ENCODE measurements around the gene CLASP1.

CLASP1 gene

DNA sequence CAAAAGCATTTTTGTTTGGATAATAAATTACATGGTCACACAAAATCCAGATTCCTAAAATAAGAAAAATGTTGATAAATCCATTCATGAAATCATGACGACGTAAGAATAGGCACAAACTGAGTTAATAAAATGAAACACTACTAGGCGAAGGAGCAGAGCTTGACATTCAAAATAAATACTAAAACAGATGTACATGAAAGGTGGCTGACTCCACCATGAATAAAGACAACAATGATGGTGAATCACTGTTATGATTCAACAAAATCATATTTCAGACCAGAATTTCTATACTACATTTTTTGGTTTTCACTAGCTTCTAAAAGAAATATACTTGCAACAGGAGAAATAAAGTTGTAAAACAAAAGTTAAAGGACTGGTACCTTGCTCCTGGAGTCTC lies 240.6 kb downstream of the CLASP1 start:
- Histone ChIP-seq H3K56ac (ENCODE audit: low read length) (no peak overlapping the region), H3K23ac (ENCODE audit: low read length) (no peak overlapping the region), H3K27me3 (ENCODE audit: insufficient read depth, low read length, poor library complexity) (no peaks in the 10 kb centered on the region), H3K79me2 (ENCODE audit: control insufficient read depth, insufficient read depth, low read length) (no peaks in the 10 kb centered on the region), H2BK120ac (ENCODE audit: low read depth, low read length) (no peak overlapping the region), H2BK5ac (ENCODE audit: low read length) (no peak overlapping the region), H3K9ac (ENCODE audit: low read length) (no peak overlapping the region), H3K4me1 (ENCODE audit: control insufficient read depth, low read depth, low read length) (no peaks in the 10 kb centered on the region), H3K27ac (ENCODE audit: low read depth, low read length) (no peak overlapping the region), H3K18ac (ENCODE audit: low read length) (no peak overlapping the region), H3K36me3 (ENCODE audit: control insufficient read depth, insufficient read depth, low read length) (peaks cover 2% of the 10 kb centered on the region), H2AK5ac (ENCODE audit: low read length) (no peak overlapping the region), H4K5ac (ENCODE audit: low read length) (no peak overlapping the region), H3K4me2 (ENCODE audit: low read length) (no peak overlapping the region), H2BK15ac (replicated peaks; ENCODE audit: low read depth) (no peak overlapping the region), H3K4me3 (ENCODE audit: low read length) (no peak overlapping the region), H4K8ac (ENCODE audit: low read depth, low read length) (no peak overlapping the region), H3K4ac (ENCODE audit: low read depth, low read length) (no peak overlapping the region), H3K79me1 (ENCODE audit: low read length) (no peaks in the 10 kb centered on the region)
- no peak for DNase-seq
- WGBS (ENCODE audit: extremely low coverage, insufficient coverage, low lambda C conversion rate): no CpG with 5 or more reads among the region's 3 CpGs

- H4K8ac ChIP-seq (ENCODE audit: low read depth, low read length): no peak overlapping the region
- H3K36me3 ChIP-seq (ENCODE audit: control insufficient read depth, insufficient read depth, low read length): peaks cover 2% of the 10 kb centered on the region
- no peaks in the 10 kb centered on the region for H3K4me1 ChIP-seq (ENCODE audit: control insufficient read depth, low read depth, low read length)
- no peak for DNase-seq
- H3K18ac ChIP-seq (ENCODE audit: low read length): no peak overlapping the region
- no peak overlapping the region for H3K4me3 ChIP-seq (ENCODE audit: low read length)
- H4K5ac ChIP-seq (ENCODE audit: low read length): no peak overlapping the region
- no peak overlapping the region for H2BK120ac ChIP-seq (ENCODE audit: low read depth, low read length)
- no CpG with 5 or more reads among the region's 6 CpGs for WGBS (ENCODE audit: extremely low coverage, insufficient coverage, low lambda C conversion rate)
- H3K4ac ChIP-seq (ENCODE audit: low read depth, low read length): no peak overlapping the region
- no peak overlapping the region for H3K56ac ChIP-seq (ENCODE audit: low read length)
- no peak overlapping the region for H3K27ac ChIP-seq (ENCODE audit: low read depth, low read length)
- no peak overlapping the region for H3K9ac ChIP-seq (ENCODE audit: low read length)
- no peak overlapping the region for H3K4me2 ChIP-seq (ENCODE audit: low read length)
- H3K79me2 ChIP-seq (ENCODE audit: control insufficient read depth, insufficient read depth, low read length): no peaks in the 10 kb centered on the region
- no peak overlapping the region for H2AK5ac ChIP-seq (ENCODE audit: low read length)
- H2BK5ac ChIP-seq (ENCODE audit: low read length): no peak overlapping the region
- H3K27me3 ChIP-seq (ENCODE audit: insufficient read depth, low read length, poor library complexity): no peaks in the 10 kb centered on the region
- H2BK15ac ChIP-seq (replicated peaks; ENCODE audit: low read depth): no peak overlapping the region
- no peak overlapping the region for H3K23ac ChIP-seq (ENCODE audit: low read length)
- H3K79me1 ChIP-seq (ENCODE audit: low read length): no peaks in the 10 kb centered on the region
Measured at GRCh38 chr2:121405233-121405632, 244.0 kb downstream of the CLASP1 start.

GRCh38 chr2:121400201-121400600 lies 249.1 kb downstream of the CLASP1 start:
- Histone ChIP-seq H3K27ac (ENCODE audit: low read depth, low read length) (no peak overlapping the region), H2BK120ac (ENCODE audit: low read depth, low read length) (no peak overlapping the region), H3K4me3 (ENCODE audit: low read length) (no peak overlapping the region), H4K5ac (ENCODE audit: low read length) (no peak overlapping the region), H4K8ac (ENCODE audit: low read depth, low read length) (no peak overlapping the region), H3K79me1 (ENCODE audit: low read length) (no peaks in the 10 kb centered on the region), H2BK5ac (ENCODE audit: low read length) (no peak overlapping the region), H3K79me2 (ENCODE audit: control insufficient read depth, insufficient read depth, low read length) (no peaks in the 10 kb centered on the region), H3K27me3 (ENCODE audit: insufficient read depth, low read length, poor library complexity) (no peaks in the 10 kb centered on the region), H3K23ac (ENCODE audit: low read length) (no peak overlapping the region), H3K4ac (ENCODE audit: low read depth, low read length) (no peak overlapping the region), H3K36me3 (ENCODE audit: control insufficient read depth, insufficient read depth, low read length) (no peaks in the 10 kb centered on the region), H3K4me1 (ENCODE audit: control insufficient read depth, low read depth, low read length) (no peaks in the 10 kb centered on the region), H2AK5ac (ENCODE audit: low read length) (no peak overlapping the region), H3K56ac (ENCODE audit: low read length) (no peak overlapping the region), H2BK15ac (replicated peaks; ENCODE audit: low read depth) (no peak overlapping the region), H3K4me2 (ENCODE audit: low read length) (no peak overlapping the region), H3K18ac (ENCODE audit: low read length) (no peak overlapping the region), H3K9ac (ENCODE audit: low read length) (no peak overlapping the region)
- WGBS (ENCODE audit: extremely low coverage, insufficient coverage, low lambda C conversion rate): no CpG with 5 or more reads among the region's 5 CpGs
- DNase-seq: no peak

DNA sequence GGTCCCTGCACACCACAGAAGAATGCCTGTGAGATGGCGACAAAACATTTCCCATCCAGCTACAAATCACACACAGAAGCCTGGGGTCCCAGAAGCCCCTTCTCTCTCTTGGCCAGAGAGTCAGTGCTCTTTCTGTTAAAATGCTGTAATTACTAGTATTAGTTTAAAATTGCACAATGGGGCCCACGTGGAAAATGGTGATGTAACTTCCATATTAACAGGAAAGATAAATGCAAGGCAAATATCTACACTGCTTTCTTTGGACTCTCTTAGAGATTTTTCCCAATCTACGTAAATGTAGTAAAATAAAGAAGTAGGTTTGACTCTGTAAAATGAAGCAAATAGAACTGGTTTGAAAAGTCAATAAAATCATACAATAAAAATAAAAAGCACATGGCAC lies 250.4 kb downstream of the CLASP1 start:
- DNase-seq: no peak
- no peaks in the 10 kb centered on the region for H3K79me1 ChIP-seq (ENCODE audit: low read length)
- no peaks in the 10 kb centered on the region for H3K4me1 ChIP-seq (ENCODE audit: control insufficient read depth, low read depth, low read length)
- H4K5ac ChIP-seq (ENCODE audit: low read length): no peak overlapping the region
- H3K4ac ChIP-seq (ENCODE audit: low read depth, low read length): no peak overlapping the region
- no peak overlapping the region for H2BK5ac ChIP-seq (ENCODE audit: low read length)
- H3K4me2 ChIP-seq (ENCODE audit: low read length): no peak overlapping the region
- no peak overlapping the region for H4K8ac ChIP-seq (ENCODE audit: low read depth, low read length)
- no peak overlapping the region for H2BK15ac ChIP-seq (replicated peaks; ENCODE audit: low read depth)
- no peaks in the 10 kb centered on the region for H3K79me2 ChIP-seq (ENCODE audit: control insufficient read depth, insufficient read depth, low read length)
- no CpG with 5 or more reads among the region's 3 CpGs for WGBS (ENCODE audit: extremely low coverage, insufficient coverage, low lambda C conversion rate)
- no peak overlapping the region for H3K27ac ChIP-seq (ENCODE audit: low read depth, low read length)
- H3K4me3 ChIP-seq (ENCODE audit: low read length): no peak overlapping the region
- no peaks in the 10 kb centered on the region for H3K27me3 ChIP-seq (ENCODE audit: insufficient read depth, low read length, poor library complexity)
- no peak overlapping the region for H3K9ac ChIP-seq (ENCODE audit: low read length)
- no peak overlapping the region for H2BK120ac ChIP-seq (ENCODE audit: low read depth, low read length)
- H2AK5ac ChIP-seq (ENCODE audit: low read length): no peak overlapping the region
- H3K18ac ChIP-seq (ENCODE audit: low read length): no peak overlapping the region
- H3K23ac ChIP-seq (ENCODE audit: low read length): no peak overlapping the region
- H3K36me3 ChIP-seq (ENCODE audit: control insufficient read depth, insufficient read depth, low read length): no peaks in the 10 kb centered on the region
- H3K56ac ChIP-seq (ENCODE audit: low read length): no peak overlapping the region

DNA sequence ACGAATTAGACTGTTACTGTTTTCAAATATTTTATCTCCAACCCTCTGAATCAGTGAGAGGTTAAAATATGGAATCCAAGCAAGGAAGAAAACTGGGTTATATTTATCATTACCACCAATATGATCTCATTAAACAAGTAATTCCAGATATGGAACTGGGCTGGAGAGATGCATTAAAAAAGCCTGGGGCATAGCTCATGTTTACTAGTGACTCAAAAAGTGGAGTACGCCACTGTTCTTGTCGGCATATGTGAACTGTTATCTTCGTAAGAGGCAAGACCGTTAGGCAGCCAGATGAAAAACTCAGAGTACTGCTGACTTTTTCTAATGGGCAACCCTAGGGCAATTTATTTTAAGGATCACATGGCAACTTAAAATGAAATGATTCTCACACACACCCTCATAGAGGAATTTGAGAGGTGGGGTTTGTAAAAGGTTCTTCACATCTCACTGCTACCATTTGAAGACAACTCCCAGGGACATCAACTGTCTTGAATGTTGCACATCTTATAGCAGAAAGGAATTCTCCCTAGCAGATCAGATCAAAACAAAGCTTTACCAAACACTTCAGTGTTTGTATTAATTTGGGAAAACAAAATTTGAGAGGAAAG lies 259.1 kb downstream of the CLASP1 start:
- Histone ChIP-seq H3K4me3 (ENCODE audit: low read length) (no peak overlapping the region), H3K9ac (ENCODE audit: low read length) (no peak overlapping the region), H3K4me2 (ENCODE audit: low read length) (no peak overlapping the region), H3K18ac (ENCODE audit: low read length) (no peak overlapping the region), H4K5ac (ENCODE audit: low read length) (no peak overlapping the region), H3K4me1 (ENCODE audit: control insufficient read depth, low read depth, low read length) (no peaks in the 10 kb centered on the region), H4K8ac (ENCODE audit: low read depth, low read length) (no peak overlapping the region), H2BK5ac (ENCODE audit: low read length) (no peak overlapping the region), H3K79me2 (ENCODE audit: control insufficient read depth, insufficient read depth, low read length) (no peaks in the 10 kb centered on the region), H3K36me3 (ENCODE audit: control insufficient read depth, insufficient read depth, low read length) (peaks cover 2% of the 10 kb centered on the region), H3K56ac (ENCODE audit: low read length) (no peak overlapping the region), H3K27me3 (ENCODE audit: insufficient read depth, low read length, poor library complexity) (no peaks in the 10 kb centered on the region), H3K23ac (ENCODE audit: low read length) (no peak overlapping the region), H2AK5ac (ENCODE audit: low read length) (no peak overlapping the region), H2BK15ac (replicated peaks; ENCODE audit: low read depth) (no peak overlapping the region), H2BK120ac (ENCODE audit: low read depth, low read length) (no peak overlapping the region), H3K79me1 (ENCODE audit: low read length) (no peaks in the 10 kb centered on the region), H3K27ac (ENCODE audit: low read depth, low read length) (no peak overlapping the region), H3K4ac (ENCODE audit: low read depth, low read length) (no peak overlapping the region)
- no peak for DNase-seq
- no CpG with 5 or more reads among the region's 5 CpGs for WGBS (ENCODE audit: extremely low coverage, insufficient coverage, low lambda C conversion rate)

DNA sequence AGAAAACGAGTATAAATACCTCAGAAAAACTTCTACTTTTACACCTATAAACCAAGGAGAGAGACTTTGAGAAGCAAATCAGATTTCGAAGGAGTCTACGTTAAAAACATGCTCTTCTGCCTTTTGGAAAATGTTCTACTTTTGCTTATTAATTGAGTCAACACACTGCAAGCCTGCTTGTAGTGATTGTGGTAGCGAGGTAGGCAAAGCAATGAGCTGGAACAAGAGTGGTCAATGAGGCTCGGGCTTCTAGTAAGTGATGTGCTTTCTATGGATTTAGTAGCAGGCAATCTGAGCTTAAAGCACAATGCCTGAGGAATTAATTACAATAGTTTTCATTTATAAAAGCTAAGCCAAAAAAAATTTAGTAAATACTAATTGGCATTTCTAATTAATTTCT lies 260.9 kb downstream of the CLASP1 start:
- no CpG with 5 or more reads among the region's 5 CpGs for WGBS (ENCODE audit: extremely low coverage, insufficient coverage, low lambda C conversion rate)
- Histone ChIP-seq H2AK5ac (ENCODE audit: low read length) (no peak overlapping the region), H3K9ac (ENCODE audit: low read length) (no peak overlapping the region), H3K23ac (ENCODE audit: low read length) (no peak overlapping the region), H4K5ac (ENCODE audit: low read length) (no peak overlapping the region), H3K36me3 (ENCODE audit: control insufficient read depth, insufficient read depth, low read length) (peaks cover 2% of the 10 kb centered on the region), H3K56ac (ENCODE audit: low read length) (no peak overlapping the region), H3K18ac (ENCODE audit: low read length) (no peak overlapping the region), H3K79me1 (ENCODE audit: low read length) (no peaks in the 10 kb centered on the region), H3K27me3 (ENCODE audit: insufficient read depth, low read length, poor library complexity) (no peaks in the 10 kb centered on the region), H2BK120ac (ENCODE audit: low read depth, low read length) (no peak overlapping the region), H3K27ac (ENCODE audit: low read depth, low read length) (no peak overlapping the region), H3K4me2 (ENCODE audit: low read length) (no peak overlapping the region), H2BK15ac (replicated peaks; ENCODE audit: low read depth) (no peak overlapping the region), H3K4me1 (ENCODE audit: control insufficient read depth, low read depth, low read length) (no peaks in the 10 kb centered on the region), H3K79me2 (ENCODE audit: control insufficient read depth, insufficient read depth, low read length) (no peaks in the 10 kb centered on the region), H3K4ac (ENCODE audit: low read depth, low read length) (no peak overlapping the region), H3K4me3 (ENCODE audit: low read length) (no peak overlapping the region), H2BK5ac (ENCODE audit: low read length) (no peak overlapping the region), H4K8ac (ENCODE audit: low read depth, low read length) (no peak overlapping the region)
- DNase-seq: no peak

Data from mesendoderm (in vitro differentiated cells).